CD4-positive, alpha-beta T cell treated with Interleukin-4 for 1 hour (primary cell): ENCODE data around the gene TTL.
"Not testable (repeated sequence)": the region's sequence is repeated elsewhere in the genome, so short reads cannot be mapped to it uniquely, and the experiment has no call there.

Experiments
- DNase-seq, 2 donors: peaks; one replicate each; pipeline ENCODE4 v3.0.0-alpha.2; 2020 to 2022

The TTL gene

GRCh38 chr2:112481528-112482233, at the start of gene TTL:
TTL (plus strand) TSS chr2:112482156; CDS start chr2:112482345, 189 bp downstream.
- DNase-seq, result peak; percentile 67 to 78

GRCh38 chr2:112432390-112432734, 49.6 kb upstream of the TTL start:
- not testable (repeated sequence) for DNase-seq

GRCh38 chr2:112432735-112433479, 49.0 kb upstream of the TTL start:
- peak in 1 of 2 donors; percentile 45 for DNase-seq

GRCh38 chr2:112433480-112433879, 48.5 kb upstream of the TTL start, which contains the start of gene RGPD8:
RGPD8 (minus strand) TSS chr2:112433645; CDS start chr2:112433453, 192 bp downstream.
- DNase-seq, result peak; percentile 92 to 94

GRCh38 chr2:112433932-112434730, 47.8 kb upstream of the TTL start:
- DNase-seq, result no peak

GRCh38 chr2:112434890-112435715, 46.9 kb upstream of the TTL start:
- not testable (repeated sequence) for DNase-seq

- DNase-seq, result not testable (repeated sequence)
Measured at GRCh38 chr2:112435716-112436431, 46.1 kb upstream of the TTL start.

GRCh38 chr2:112436993-112437392, 45.0 kb upstream of the TTL start:
- not testable (repeated sequence) for DNase-seq

GRCh38 chr2:112437405-112437831, 44.5 kb upstream of the TTL start:
- DNase-seq, result not testable (repeated sequence)

- DNase-seq, result not testable (repeated sequence)
Measured at GRCh38 chr2:112438603-112439261, 43.2 kb upstream of the TTL start.

- not testable (repeated sequence) for DNase-seq
Measured at GRCh38 chr2:112444256-112444655, 37.7 kb upstream of the TTL start.

- no peak for DNase-seq
Measured at GRCh38 chr2:112449854-112450253, 32.1 kb upstream of the TTL start.

GRCh38 chr2:112451317-112451716, 30.6 kb upstream of the TTL start:
- DNase-seq, result no peak

- no peak for DNase-seq
Measured at GRCh38 chr2:112454586-112454985, 27.4 kb upstream of the TTL start.

- DNase-seq, result no peak
Measured at GRCh38 chr2:112459372-112459771, 22.6 kb upstream of the TTL start.

GRCh38 chr2:112462178-112462577, 19.8 kb upstream of the TTL start:
- DNase-seq, result no peak

- DNase-seq, result no peak
Measured at GRCh38 chr2:112463256-112463655, 18.7 kb upstream of the TTL start.

GRCh38 chr2:112465382-112465781, 16.6 kb upstream of the TTL start:
- no peak for DNase-seq

GRCh38 chr2:112472547-112473263, 9.3 kb upstream of the TTL start:
- no peak for DNase-seq

GRCh38 chr2:112474844-112475486, 7.0 kb upstream of the TTL start:
- DNase-seq, result no peak
